Stomach (tissue), 9 donors: Measurements from ENCODE around the gene GALNT2. TPM values are rescaled to one million over a fixed set of nuclear protein-coding genes. Genes with fewer than 3 reads are reported as not detected.

Source experiments
- DNase-seq, 2 donors: peaks; one replicate each; pipeline versions ENCODE4 v3.0.0 to v3.0.0-alpha.2; 2013 to 2019
- H3K27ac ChIP-seq, 5 donors: fragments of 200-600 bp in 4 of 5; sonication (generic) in 4 of 5; one replicate each; pipeline ENCODE4 v1.5.1; 2013 to 2019; ENCODE audit warnings: mild to moderate bottlenecking in 1 of 5, moderate library complexity in 1 of 5
- H3K27me3 ChIP-seq, 3 donors: fragments of 200-600 bp; sonication (generic); one replicate each; pipeline ENCODE4 v1.5.1; 2017 to 2019; ENCODE audit warnings: mixed run types in 1 of 3
- H3K36me3 ChIP-seq, 4 donors: fragments of 200-600 bp; sonication (generic); 1 replicate in 3 of 4; 2 replicates in 1 of 4; pipeline ENCODE4 v1.5.1; 2016 to 2019
- H3K4me1 ChIP-seq, 4 donors: fragments of 200-600 bp; sonication (generic); one replicate each; pipeline ENCODE4 v1.5.1; 2016 to 2019
- H3K4me3 ChIP-seq, 4 donors: fragments of 200-600 bp; sonication (generic) in 3 of 4; one replicate each; pipeline ENCODE4 v1.5.1; 2016 to 2019; ENCODE audit warnings: mild to moderate bottlenecking in 1 of 4
- H3K9me3 ChIP-seq, 4 donors: fragments of 200-600 bp; sonication (generic); one replicate each; pipeline ENCODE4 v1.5.1; 2016 to 2019
- CTCF ChIP-seq, 7 experiments: fragments of 450-650 bp in 4 of 7; fragments of 200-600 bp in 3 of 7; sonication (generic) in 3 of 7; IDR thresholded peaks; one replicate each; pipeline ENCODE4 v1.5.1; 2016 to 2019; ENCODE audit warnings: antibody characterized with exemption in 7 of 7, control low read depth in 2 of 7, mild to moderate bottlenecking in 1 of 7
- EP300 ChIP-seq: sonication (generic); formaldehyde crosslinking; IDR thresholded peaks from one replicate; pipeline ENCODE4 v1.6.1; 2017; ENCODE audit warnings: antibody characterized with exemption
- POLR2A ChIP-seq, 4 donors: fragments of 450-650 bp; IDR thresholded peaks; one replicate each; pipeline ENCODE4 v1.6.1; 2016; ENCODE audit warnings: antibody characterized with exemption in 4 of 4, control low read depth in 2 of 4, mild to moderate bottlenecking in 1 of 4, moderate library complexity in 1 of 4
- POLR2AphosphoS5 ChIP-seq, 3 donors: sonication (generic); formaldehyde crosslinking; IDR thresholded peaks; one replicate each; pipeline ENCODE4 v1.6.1; 2016; ENCODE audit warnings: antibody characterized with exemption in 3 of 3
- WGBS, 5 donors: extraction: QIAGEN DNeasy Blood & Tissue Kit in 3 of 5; methylation state at CpG; one replicate each; pipeline versions ENCODE4 v1.1.5 to v1.1.7; 2013 to 2018; 5-methylcytosine and 5-hydroxymethylcytosine counted together
- intact Hi-C: fragments of 100-400 bp; cut with DNase I; formaldehyde crosslinking; loops from one replicate; pipeline ENCODE4 v1.15.1; 2023; ENCODE audit warnings: low total_unique reads
- polyA plus RNA-seq, 3 donors: library from polyadenylated mRNA; stranded (reverse); fragments of 200-250 nt; gene quantifications; one replicate each; pipeline ENCODE4 v1.2.3, GENCODE V29; 2013
- total RNA-seq, 5 donors: library from RNA; depleted of rRNA; stranded (reverse); fragments of >200 nt; gene quantifications; one replicate each; pipeline versions ENCODE4 v1.1.0 to v1.2.3, GENCODE V29; 2014 to 2016
- donor health status: healthy with polysubstance abuse.
- donor health status: Bipolar disorder and iron deficiency.
- donor health status: healthy.

GALNT2 gene
- total and polyA plus RNA-seq, 8 donors = 5.5 to 101 (median 43.1) TPM

GRCh38 chr1:230081751-230082150 lies 14.7 kb downstream of the GALNT2 start:
- no peaks in the 10 kb centered on the region for H3K27me3 ChIP-seq
- peak overlapping the region in 1 of 5 donors; percentile 9 for H3K27ac ChIP-seq
- H3K36me3 ChIP-seq = peaks cover 0 to 3% (median 0%) of the 10 kb centered on the region in 4 donors
- no peak overlapping the region for H3K4me3 ChIP-seq
- WGBS, 5 donors = 82 to 95% (median 93%) methylated on average over 8 of the region's 8 CpGs
- intact Hi-C loops = loop anchor here (10.0 kb wide), 1 partner anchor 193 kb away; no protein-coding TSS in a partner anchor
- no peaks in the 10 kb centered on the region for H3K9me3 ChIP-seq
- H3K4me1 ChIP-seq = peaks cover 13 to 75% (median 48%) of the 10 kb centered on the region in 4 donors
- no peak for DNase-seq
- TF ChIP-seq EP300 (no peak), POLR2A (IDR thresholded peaks at IDR 0.05) (no peak), CTCF (IDR thresholded peaks at IDR 0.05) (no peak), POLR2AphosphoS5 (IDR thresholded peaks at IDR 0.05) (no peak)

DNA sequence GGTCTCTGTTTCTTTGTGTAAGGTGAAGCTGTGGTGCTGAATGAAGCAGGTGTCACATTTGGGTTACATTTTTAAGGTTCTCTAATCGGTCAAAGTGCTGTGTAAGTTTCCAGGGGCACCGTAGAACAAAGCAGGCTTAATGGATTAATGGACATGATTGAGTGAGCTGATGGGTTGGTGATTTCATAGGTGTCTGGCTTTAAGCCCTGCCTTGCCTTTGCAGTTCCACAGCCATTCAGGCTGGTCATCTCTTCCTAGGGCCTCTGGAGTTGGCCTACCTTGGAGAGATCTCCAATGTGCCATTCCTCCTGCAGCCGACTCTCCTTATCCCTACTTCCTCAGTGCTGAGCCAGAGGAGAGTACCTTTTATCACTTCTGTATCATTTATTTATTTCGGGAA lies 15.2 kb downstream of the GALNT2 start:
- peak overlapping the region in 1 of 5 donors; percentile 9 for H3K27ac ChIP-seq
- peaks cover 13 to 75% (median 50%) of the 10 kb centered on the region in 4 donors for H3K4me1 ChIP-seq
- no peak for DNase-seq
- H3K9me3 ChIP-seq = no peaks in the 10 kb centered on the region
- H3K36me3 ChIP-seq = no peaks in the 10 kb centered on the region
- WGBS, 5 donors = 82 to 90% (median 89%) methylated on average over 4 of the region's 4 CpGs
- H3K4me3 ChIP-seq = no peak overlapping the region
- intact Hi-C loops = loop anchor here (10.0 kb wide), 1 partner anchor 193 kb away; no protein-coding TSS in a partner anchor
- no peaks in the 10 kb centered on the region for H3K27me3 ChIP-seq
- no peak for TF ChIP-seq EP300
- no peak for TF ChIP-seq CTCF (IDR thresholded peaks at IDR 0.05)
- no peak for TF ChIP-seq POLR2A (IDR thresholded peaks at IDR 0.05)
- TF ChIP-seq POLR2AphosphoS5 (IDR thresholded peaks at IDR 0.05) = no peak

GRCh38 chr1:230083053-230083452 lies 16.0 kb downstream of the GALNT2 start:
- peak overlapping the region in 2 of 5 donors; percentile 80 to 85 for H3K27ac ChIP-seq
- WGBS, 5 donors = 96 to 99% (median 98%) methylated on average over 9 of the region's 9 CpGs
- intact Hi-C loops = loop anchor here (10.0 kb wide), 1 partner anchor 192 kb away; no protein-coding TSS in a partner anchor
- TF ChIP-seq POLR2AphosphoS5 (IDR thresholded peaks at IDR 0.05) (no peak), EP300 (no peak), CTCF (IDR thresholded peaks at IDR 0.05) (no peak), POLR2A (IDR thresholded peaks at IDR 0.05) (no peak)
- H3K27me3 ChIP-seq = no peaks in the 10 kb centered on the region
- H3K4me3 ChIP-seq = no peak overlapping the region
- peaks cover 13 to 83% (median 51%) of the 10 kb centered on the region in 4 donors for H3K4me1 ChIP-seq
- no peak for DNase-seq
- no peaks in the 10 kb centered on the region for H3K36me3 ChIP-seq
- H3K9me3 ChIP-seq = no peaks in the 10 kb centered on the region

DNA sequence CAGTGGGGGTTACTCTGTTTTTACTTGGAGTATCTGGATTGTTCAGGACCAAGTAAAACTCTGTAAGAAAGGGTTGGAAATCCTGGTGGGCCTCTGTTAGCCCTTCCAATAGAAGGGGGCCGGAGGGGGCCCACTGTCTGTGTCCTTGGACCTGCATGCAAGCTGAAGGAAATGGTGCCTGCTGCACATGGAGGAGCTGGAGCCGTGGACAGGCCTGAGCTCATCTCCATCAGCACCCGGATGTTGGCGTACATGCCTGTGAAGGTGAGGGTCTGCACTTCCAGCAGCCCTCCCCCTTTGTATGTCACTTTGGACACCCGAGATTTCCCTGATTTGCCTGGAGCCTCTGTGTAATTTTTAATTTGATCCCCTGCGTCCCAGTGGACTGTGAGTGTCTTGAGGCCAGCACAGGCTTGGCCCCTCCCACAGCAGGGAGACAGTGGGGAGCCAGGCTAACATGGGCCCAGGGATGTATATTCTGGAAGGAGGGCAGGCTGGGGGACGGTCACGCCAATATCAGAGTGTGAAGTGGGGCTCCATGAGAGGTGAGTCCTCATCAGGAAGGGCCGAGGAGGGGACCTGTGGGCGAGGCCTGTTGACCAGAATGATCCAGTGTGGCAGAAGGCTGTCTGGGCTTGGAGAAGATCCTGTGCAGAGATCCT lies 16.8 kb downstream of the GALNT2 start:
- intact Hi-C loops = loop anchor here (10.0 kb wide), 1 partner anchor 191 kb away; no protein-coding TSS in a partner anchor
- peak overlapping the region in 4 of 5 donors; percentile 56 to 85 (median 70) for H3K27ac ChIP-seq

More for the DNA sequence above, 16.8 kb downstream of the GALNT2 start:
- Histone ChIP-seq H3K27me3 (no peaks in the 10 kb centered on the region), H3K36me3 (no peaks in the 10 kb centered on the region), H3K4me1 (peaks cover 13 to 85% (median 52%) of the 10 kb centered on the region in 4 donors), H3K4me3 (no peak overlapping the region), H3K9me3 (no peaks in the 10 kb centered on the region)
- no peak for TF ChIP-seq CTCF (IDR thresholded peaks at IDR 0.05)
- TF ChIP-seq POLR2AphosphoS5 (IDR thresholded peaks at IDR 0.05) = no peak
- TF ChIP-seq POLR2A (IDR thresholded peaks at IDR 0.05) = no peak
- no peak for TF ChIP-seq EP300
- 83 to 93% (median 86%) methylated on average over 9 to 10 of the region's 10 CpGs for WGBS, 5 donors
- DNase-seq = no peak
